GM06990 (cell line): ENCODE results near the gene GK.

Experiments
- DNase-seq: peaks from one replicate; pipeline ENCODE4 v3.0.0-alpha.2; 2011; ENCODE audit not compliant: insufficient read length; ENCODE audit errors: extremely low read depth
- H3K27me3 ChIP-seq: replicated peaks from 2 replicates; pipeline ENCODE4 v1.6.0; 2011; ENCODE audit warnings: low read length; ENCODE audit not compliant: control insufficient read depth, insufficient read depth
- H3K36me3 ChIP-seq: 2 replicates; pipeline ENCODE4 v1.5.1; 2011; ENCODE audit warnings: low read length; ENCODE audit not compliant: control insufficient read depth, insufficient read depth
- H3K4me3 ChIP-seq: replicated peaks from 2 replicates; pipeline ENCODE4 v1.5.1; 2011; ENCODE audit warnings: low read depth, mild to moderate bottlenecking, control low read depth, low read length
- TF ChIP-seq, protein P1 (sequence below): IDR thresholded peaks from 2 replicates; pipeline ENCODE4 v1.5.1; 2011; ENCODE audit warnings: low read length, control low read depth, mild to moderate bottlenecking, inconsistent platforms; ENCODE audit not compliant: insufficient read depth, poor library complexity, severe bottlenecking

Gene GK

DNA sequence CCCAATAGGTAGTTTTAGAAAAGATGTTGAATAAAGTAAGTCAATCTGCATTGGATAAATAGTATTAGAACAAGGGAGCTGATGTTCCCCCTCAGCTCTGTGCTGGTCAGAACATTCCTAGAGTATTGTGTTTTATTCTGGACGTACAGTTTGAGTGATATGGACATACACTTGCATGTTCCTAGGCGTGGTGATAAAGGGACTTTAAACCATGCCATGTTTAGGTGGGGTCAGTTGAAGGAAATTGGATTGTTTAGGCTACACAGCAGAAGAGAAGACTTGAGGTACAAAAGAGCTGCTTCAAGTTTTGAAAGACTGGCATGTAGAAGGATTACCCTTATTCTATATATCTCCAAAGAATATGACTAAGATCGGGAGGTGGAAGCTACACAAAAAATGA lies 21.6 kb downstream of the GK start:
- Histone ChIP-seq H3K4me3 (no peak overlapping the region), H3K36me3 (peaks cover 1% of the 10 kb centered on the region; the same call in 1 of the 2 replicates), H3K27me3 (no peaks in the 10 kb centered on the region)
- no peak for DNase-seq
- TF ChIP-seq, protein P1, sequence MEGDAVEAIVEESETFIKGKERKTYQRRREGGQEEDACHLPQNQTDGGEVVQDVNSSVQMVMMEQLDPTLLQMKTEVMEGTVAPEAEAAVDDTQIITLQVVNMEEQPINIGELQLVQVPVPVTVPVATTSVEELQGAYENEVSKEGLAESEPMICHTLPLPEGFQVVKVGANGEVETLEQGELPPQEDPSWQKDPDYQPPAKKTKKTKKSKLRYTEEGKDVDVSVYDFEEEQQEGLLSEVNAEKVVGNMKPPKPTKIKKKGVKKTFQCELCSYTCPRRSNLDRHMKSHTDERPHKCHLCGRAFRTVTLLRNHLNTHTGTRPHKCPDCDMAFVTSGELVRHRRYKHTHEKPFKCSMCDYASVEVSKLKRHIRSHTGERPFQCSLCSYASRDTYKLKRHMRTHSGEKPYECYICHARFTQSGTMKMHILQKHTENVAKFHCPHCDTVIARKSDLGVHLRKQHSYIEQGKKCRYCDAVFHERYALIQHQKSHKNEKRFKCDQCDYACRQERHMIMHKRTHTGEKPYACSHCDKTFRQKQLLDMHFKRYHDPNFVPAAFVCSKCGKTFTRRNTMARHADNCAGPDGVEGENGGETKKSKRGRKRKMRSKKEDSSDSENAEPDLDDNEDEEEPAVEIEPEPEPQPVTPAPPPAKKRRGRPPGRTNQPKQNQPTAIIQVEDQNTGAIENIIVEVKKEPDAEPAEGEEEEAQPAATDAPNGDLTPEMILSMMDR: no peak

DNA sequence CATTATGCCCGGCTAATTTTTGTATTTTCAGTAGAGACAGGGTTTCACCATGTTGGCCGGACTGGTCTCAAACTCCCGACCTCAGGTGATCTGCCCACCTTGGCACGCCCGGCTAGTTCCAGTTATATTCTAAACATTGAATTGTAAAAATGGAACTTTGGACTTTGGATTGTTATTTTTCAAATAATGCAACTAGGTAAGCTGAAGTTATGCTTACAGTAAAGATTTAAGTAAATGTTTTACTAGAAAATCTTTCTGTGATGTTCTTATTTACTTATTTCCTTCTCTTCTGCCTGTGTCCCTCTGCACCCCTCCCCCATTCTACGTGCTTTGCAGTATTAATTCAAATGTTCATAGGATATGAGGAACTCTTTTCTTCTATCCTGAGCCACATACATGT lies 26.1 kb downstream of the GK start:
- no peaks in the 10 kb centered on the region for H3K27me3 ChIP-seq
- no peaks in the 10 kb centered on the region for H3K36me3 ChIP-seq
- TF ChIP-seq, protein P1: no peak
- DNase-seq: no peak
- no peak overlapping the region for H3K4me3 ChIP-seq

DNA sequence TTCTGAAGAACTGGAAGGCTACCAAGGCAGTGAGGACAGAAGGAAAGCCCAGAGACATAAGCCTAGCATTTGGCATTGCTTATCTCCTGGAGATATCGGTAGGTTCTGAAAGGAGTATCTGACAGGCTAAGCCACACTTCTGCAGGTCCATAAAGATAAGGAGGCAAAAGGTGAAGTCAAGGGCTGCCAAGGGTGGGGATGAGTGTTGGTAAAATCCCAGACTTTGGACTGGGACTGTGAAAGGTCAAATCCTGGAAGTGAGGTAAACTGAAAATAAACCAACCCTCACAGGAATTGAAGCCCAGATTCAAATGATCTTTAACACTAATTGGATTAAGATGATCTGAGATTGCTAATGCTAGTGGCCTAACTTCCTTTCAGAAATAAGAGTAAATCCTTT lies 27.4 kb downstream of the GK start:
- no peaks in the 10 kb centered on the region for H3K27me3 ChIP-seq
- H3K4me3 ChIP-seq: no peak overlapping the region
- DNase-seq: no peak
- no peaks in the 10 kb centered on the region for H3K36me3 ChIP-seq
- TF ChIP-seq, protein P1: no peak

DNA sequence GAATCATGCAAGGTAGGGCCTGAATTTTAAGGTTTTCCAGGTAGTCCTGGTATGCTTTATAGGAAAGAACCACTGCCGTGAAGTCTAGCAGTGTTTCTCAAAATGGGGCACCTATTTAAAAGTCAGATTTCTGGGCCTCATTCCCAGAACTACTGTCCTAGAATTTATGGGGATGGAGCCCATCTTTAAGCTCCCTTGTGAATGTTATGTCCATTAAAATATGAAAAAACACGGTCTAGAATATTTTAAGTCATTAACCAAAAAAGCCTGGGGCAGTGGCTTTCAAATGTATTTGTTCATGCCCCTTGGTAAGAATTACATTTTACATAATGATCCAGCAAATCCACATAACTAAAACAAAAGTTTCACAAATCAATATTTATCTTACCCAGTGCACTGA lies 35.4 kb downstream of the GK start:
- DNase-seq: no peak
- TF ChIP-seq, protein P1: no peak
- no peak overlapping the region for H3K4me3 ChIP-seq
- no peaks in the 10 kb centered on the region for H3K36me3 ChIP-seq
- no peaks in the 10 kb centered on the region for H3K27me3 ChIP-seq

DNA sequence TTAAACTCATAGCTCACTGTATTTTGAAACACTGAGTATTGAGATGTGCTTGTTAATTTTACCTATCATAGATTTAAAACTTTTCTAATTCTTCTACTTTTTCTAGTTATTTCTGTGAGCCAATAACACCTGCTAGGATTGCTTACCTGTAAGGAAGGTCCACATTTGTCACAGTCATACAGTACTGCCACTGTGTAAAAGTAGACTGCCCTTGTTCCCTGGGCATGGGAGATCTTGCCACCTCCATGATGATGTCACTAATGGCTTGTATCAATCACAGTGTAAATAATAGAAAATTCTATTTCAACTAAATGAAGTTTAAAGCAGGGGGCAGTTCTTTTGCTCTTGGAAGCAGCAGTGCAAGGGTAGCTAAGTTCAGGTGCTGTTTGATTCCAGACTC lies 35.9 kb downstream of the GK start:
- no peaks in the 10 kb centered on the region for H3K36me3 ChIP-seq
- TF ChIP-seq, protein P1: no peak
- H3K27me3 ChIP-seq: no peaks in the 10 kb centered on the region
- no peak for DNase-seq
- no peak overlapping the region for H3K4me3 ChIP-seq

DNA sequence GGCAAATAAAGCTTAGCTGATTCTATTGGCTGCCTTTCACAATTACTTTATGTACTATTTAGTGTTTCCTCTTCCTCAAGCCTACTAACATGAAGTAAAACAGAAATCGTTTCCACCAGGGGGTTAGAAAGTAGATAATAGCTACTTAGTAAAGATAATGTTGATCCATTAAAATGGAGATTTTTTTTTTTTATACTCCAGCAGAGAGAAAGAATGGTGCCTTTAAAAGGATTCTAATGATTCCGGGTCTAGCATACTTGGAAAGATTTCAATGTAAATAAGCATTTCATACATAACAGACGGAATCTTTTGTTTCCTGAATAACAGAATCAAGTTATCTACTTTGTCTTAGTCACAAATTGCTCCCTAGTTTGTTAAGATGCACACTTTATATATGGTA lies 37.1 kb downstream of the GK start:
- DNase-seq: no peak
- Histone ChIP-seq H3K27me3 (no peaks in the 10 kb centered on the region), H3K36me3 (no peaks in the 10 kb centered on the region; the same call in 1 of the 2 replicates), H3K4me3 (no peak overlapping the region)
- TF ChIP-seq, protein P1: no peak
